Measurements from ENCODE around the gene INF2. TPM values are rescaled to one million over a fixed set of nuclear protein-coding genes. Genes with fewer than 3 reads are reported as not detected.
"Not testable (repeated sequence)": the region's sequence is repeated elsewhere in the genome, so short reads cannot be mapped to it uniquely, and the experiment has no call there.

The INF2 gene
- total RNA-seq, 1 donor from 2014 or later: 28.3 TPM

DNA sequence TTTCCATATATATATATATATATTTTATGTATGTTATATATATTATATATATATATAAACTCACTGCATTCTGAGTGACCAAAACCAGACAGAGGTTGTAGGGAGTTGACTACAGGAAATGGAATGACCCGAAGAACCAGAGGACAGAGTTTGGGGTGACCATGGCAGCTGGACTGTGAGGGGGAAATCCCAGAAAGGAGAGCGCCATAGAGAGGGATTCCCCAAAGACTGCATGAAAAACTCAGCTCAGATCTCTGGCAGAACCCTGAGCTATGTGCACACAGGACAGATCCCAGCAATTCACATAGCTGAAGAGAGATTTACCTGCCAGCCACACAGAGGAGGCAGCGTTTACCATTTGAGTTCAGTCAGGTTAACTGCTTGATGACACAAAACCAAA, 19.7 kb upstream of the INF2 start:
- intact Hi-C loops (cut with DNase I): no loop called here
- DNase-seq (no peak), ATAC-seq (ENCODE audit: poor library complexity) (no peak)

DNA sequence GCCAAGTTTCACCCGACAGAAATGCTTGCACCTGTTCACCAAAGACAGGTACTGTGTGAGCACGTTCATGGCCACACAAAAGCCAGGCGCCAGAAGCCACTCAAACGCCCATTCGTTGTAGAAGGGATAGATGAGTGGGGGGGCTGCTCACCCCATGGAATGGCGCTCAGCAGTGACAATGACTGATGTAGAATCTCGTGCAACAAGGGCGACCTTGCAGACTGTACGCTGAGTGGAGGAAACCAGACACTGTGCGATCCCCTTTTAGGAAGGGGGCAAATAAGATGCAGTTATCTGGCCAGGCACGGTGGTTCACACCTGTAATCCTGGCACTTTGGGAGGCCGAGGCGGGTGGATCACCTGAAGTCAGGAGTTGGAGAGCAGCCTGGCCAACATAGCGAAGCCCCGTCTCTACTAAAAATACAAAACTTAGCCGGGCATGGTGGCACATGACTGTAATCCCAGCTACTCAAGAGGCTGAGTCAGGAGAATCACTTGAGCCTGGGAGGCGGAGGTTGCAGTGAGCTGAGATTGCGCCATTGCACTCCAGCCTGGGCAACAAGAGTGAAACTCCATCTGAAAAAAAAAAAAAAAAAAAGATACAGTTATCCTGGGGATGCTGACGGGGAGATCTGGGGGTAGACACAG, 18.0 kb upstream of the INF2 start:
- peak; percentile 22 for DNase-seq
- ATAC-seq (ENCODE audit: poor library complexity); intact Hi-C loops (cut with DNase I): not testable (repeated sequence)

DNA sequence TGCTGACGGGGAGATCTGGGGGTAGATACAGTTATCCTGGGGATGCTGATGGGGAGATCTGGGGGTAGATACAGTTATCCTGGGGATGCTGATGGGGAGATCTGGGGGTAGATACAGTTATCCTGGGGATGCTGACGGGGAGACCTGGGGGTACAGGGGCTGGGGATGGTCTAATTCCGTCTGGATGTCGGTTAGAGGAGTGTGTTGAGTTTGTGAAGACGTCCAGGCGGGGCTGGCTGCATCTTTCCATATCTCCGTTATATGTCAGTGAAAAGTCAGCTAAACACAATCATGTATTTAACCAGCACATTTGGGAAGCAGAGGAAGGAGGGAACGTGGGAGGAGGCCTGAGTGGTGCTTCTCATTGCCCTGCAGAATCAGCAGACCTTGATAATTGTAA, 17.3 kb upstream of the INF2 start:
- DNase-seq: peak; percentile 36
- intact Hi-C loops (cut with DNase I); ATAC-seq (ENCODE audit: poor library complexity): not testable (repeated sequence)

DNA sequence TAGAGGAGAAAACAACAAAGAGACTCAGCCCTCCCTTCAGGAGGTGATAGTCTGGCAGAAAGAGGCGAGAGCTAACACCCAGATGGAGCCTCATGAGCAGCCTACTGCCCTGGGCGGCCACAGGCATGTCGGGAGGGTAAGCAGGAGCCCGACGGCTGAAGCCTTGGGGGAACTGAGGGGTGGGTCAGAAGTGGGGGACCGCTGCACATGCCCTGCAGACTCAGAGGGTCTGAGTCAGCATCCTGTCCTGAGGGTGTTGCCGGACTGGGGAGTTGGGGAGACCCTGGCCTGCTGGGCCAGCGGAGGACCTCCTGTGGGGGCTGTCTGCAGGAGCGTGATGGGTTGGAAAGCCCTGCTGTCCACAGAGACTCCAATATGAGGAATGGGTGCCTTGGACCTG, 15.9 kb upstream of the INF2 start:
- DNase-seq: peak; percentile 8
- ATAC-seq (ENCODE audit: poor library complexity): no peak
- intact Hi-C loops (cut with DNase I): no loop called here

DNA sequence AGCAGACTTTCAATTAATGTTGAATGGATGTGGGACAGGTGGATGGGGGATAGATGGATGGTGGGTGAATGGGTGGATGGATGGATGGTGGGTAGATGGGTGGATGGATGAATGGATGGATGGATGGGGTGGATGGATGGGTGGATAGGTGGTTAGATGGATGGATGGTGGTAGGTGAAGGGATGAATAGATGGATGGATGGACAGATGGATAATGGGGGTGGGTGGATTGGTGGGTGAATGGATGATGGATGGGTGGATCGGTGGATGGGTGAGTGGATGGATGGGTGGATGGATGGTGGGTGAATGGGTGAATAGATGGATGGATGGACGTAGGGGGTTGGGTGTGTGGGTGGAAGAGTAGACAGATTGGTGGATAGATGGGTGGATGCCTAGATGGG, 14.0 kb upstream of the INF2 start:
- ATAC-seq (ENCODE audit: poor library complexity) (no peak), DNase-seq (no peak)
- intact Hi-C loops (cut with DNase I): no loop called here

DNA sequence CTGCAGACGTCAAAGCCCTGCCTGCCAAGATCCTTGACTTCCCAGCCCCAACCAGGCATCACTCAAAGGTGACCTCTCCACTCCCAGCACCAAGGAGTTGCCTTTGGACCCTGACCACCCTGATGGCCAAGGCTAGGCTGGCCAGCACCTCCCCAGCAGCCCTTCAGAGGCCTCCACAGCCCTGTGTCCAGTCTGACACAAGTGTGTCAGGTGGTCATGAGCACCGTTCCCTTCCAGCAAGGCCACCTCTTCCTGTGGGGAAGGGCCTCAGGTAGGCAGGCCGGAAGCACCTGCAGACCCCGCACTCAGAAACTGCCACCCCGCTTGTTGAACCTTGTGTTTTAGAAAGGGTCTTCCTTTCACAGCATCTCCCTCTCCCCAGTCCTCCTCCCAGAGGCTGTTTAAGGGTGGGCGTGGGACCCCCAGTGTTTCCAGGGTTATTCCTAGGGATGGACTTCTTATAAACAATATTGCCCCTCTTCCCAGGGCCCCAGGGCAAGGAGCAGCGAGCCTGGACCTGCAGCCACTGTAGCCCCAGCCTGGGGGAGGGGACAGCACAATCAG, 13.2 kb upstream of the INF2 start:
- intact Hi-C loops (cut with DNase I): no loop called here
- ATAC-seq (ENCODE audit: poor library complexity) (no peak), DNase-seq (no peak)

DNA sequence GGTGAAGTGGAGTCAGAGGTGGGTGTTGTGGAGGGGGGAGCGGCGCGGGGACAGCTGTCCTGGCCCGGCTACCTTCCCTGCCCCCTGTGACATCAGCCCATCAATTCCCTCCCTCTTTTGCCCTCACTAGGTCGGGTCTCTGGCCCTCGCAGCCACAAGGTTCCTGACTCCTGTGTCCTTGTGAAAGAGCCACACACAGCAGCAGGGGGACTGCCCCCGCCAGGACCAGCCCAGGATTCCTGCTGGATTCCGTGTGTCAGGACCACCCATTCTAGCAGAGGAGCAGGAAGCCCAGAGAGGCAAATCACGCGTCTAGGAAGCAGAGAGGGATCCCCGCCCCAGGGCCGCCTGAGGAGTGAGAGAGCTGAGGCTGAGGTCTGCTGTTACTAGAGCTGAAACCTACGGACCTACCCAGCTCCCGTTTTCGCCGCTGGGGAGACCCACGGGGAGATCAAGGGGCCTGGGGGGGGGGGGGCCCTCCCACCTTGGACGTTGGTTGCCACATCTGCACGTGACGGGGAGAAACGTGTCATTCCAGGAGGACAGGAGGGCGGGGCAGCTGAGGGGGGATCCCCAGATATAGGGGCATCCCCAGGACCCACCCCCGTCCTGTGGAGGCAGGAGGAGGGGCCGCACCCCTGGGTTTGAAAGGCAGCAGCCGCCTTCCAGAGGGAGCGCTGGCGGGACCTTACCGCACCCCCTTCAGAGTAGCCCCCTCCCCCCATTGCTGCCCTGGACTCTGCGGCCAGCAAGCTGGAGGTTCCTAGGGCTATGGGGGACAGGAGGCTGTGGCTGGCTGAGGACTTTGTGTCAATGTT, 12.5 kb upstream of the INF2 start:
- no peak for DNase-seq
- ATAC-seq (ENCODE audit: poor library complexity): no peak
- intact Hi-C loops (cut with DNase I): no loop called here

DNA sequence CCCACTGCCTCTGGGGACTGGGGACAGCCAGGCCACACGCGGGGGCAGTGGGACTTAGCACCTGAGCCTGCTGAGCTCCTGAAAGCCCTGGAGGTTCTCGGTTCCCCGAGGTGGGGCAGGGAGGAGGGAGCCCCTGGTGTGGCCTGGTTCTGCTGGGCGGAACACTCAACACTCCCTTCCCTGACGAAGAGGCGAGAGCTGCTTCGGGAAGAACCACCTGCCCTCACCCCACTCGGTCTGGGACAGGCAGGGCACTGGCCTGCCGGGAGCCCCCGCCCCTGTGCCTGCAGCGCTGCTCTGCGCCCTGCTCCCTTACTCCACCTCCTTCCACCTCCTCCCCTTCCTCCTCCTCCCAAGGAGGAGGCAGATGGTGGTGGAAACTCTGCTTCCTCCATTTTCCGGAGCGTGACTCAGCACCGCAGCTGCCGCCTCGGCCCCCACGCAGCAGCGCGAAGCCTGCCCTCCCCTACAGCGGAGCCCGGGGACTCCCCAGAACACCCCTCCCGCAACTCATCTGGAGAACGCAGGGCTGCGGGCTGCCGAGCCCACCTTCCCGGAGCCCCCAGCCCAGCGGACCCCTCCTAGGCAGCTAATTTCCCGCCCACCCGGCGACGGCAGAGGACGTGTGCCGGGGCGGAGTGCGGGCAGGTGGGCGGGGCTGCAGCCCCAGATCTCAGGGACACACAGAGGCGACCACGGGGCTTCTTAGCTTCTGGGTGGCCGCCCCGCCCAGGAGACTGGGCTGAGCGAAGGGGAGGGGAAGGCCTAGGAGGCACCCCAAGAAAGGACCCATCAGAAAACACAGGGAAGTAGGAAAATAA, 11.7 kb upstream of the INF2 start:
- ATAC-seq (ENCODE audit: poor library complexity): peak; percentile 80
- peak; percentile 89 for DNase-seq

DNA sequence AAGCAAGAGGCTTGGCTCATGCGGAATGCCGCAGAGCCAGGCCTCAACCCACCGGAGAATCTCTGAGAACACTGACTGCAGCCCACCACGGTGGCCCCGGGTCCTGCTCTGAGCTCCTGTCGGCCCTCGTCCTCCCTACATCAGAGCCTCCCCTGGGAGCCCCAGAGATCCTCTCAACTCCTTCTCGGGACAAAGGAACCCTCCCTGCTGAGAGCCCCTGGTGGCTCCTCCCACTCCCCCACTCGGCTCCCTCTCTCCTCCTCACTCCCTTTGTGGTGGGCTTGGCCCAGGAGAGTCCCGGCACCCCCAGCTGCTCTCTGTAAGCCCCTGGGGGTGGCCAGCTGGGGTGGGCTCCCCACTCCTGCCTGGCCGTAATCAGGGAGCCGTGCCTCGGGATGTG, 11.1 kb upstream of the INF2 start:
- DNase-seq: peak; percentile 56
- intact Hi-C loops (cut with DNase I): no loop called here
- peak; percentile 12 for ATAC-seq (ENCODE audit: poor library complexity)

More for the DNA sequence above, 11.7 kb upstream of the INF2 start:
- intact Hi-C loops (cut with DNase I): no loop called here

DNA sequence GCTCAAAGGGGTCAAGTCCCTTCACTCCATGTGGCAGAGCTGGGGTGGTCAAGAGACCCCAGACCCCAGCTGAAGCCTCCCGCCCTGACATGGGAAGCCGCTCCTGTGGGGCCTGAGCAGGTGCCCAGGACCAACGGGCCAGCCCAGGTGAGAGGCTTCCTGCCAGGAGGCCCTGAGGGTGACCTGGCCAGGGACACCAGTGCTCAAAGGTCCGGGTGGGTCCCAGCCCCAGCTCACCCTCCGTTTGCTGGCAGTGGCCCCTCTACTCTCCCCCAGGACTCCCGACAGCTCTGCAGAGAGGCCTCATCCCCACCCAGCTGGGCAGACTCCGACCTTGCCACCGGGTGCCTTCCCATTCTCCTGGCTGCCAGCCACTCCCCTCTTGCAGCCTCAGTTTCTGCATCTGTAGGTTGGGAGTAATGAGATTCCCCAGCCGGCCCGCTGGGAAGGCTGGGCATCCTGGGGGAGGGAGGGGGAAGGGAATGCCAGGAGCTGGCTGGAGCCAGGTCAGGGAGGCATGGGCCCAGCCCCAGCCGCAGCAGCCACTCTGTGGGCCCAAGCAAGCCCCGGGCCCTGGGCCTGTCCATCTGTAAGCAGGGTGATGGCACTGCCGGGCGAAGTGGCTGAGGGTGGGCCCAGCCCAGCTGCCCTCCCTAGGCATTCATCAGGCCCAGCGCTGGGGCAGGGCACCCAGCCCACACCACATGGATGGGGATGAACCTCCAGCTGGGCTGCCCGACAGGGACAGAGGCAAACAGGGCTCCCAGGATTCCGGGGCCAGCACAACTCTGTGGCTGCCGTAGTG, 10.3 kb upstream of the INF2 start:
- ATAC-seq (ENCODE audit: poor library complexity) (no peak), DNase-seq (peak; percentile 40)
- intact Hi-C loops (cut with DNase I): no loop called here

DNA sequence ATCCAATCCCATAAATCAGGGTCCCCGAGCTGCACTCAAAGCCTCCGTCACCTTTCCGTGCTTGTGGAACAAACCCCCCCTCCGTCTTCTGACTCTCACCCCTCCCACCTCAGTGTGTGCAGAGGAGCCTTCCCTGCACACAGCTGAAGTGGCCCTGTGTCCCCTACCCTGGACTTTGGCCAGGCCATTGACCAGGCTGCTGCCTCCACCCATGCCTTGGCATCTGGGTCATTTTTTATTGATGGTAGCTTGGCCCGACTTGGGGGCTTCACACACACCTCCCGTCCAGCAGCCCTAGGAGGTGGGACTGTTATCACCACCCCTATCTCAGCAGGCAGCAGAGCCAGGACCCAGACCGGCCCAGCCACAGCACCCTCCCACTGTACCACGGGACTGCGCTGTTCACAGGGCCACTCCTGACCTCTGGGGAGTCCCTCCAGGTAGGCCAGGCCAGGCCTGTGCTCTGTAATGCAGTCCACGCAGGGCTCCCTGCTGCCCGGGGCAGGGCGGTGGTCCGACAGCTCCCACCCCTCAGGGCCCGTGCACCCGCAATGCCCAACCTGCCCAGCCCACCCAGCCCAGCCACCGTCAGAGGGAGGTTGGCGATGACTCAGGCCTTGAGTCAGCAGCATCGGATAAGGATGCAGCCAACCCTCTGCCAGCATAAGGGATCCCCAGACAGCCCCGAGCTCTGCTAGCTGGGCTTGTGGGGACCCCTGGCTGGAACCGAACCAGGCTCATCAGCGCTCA, 9.2 kb upstream of the INF2 start:
- peak; percentile 41 for DNase-seq
- intact Hi-C loops (cut with DNase I): no loop called here
- ATAC-seq (ENCODE audit: poor library complexity): no peak

DNA sequence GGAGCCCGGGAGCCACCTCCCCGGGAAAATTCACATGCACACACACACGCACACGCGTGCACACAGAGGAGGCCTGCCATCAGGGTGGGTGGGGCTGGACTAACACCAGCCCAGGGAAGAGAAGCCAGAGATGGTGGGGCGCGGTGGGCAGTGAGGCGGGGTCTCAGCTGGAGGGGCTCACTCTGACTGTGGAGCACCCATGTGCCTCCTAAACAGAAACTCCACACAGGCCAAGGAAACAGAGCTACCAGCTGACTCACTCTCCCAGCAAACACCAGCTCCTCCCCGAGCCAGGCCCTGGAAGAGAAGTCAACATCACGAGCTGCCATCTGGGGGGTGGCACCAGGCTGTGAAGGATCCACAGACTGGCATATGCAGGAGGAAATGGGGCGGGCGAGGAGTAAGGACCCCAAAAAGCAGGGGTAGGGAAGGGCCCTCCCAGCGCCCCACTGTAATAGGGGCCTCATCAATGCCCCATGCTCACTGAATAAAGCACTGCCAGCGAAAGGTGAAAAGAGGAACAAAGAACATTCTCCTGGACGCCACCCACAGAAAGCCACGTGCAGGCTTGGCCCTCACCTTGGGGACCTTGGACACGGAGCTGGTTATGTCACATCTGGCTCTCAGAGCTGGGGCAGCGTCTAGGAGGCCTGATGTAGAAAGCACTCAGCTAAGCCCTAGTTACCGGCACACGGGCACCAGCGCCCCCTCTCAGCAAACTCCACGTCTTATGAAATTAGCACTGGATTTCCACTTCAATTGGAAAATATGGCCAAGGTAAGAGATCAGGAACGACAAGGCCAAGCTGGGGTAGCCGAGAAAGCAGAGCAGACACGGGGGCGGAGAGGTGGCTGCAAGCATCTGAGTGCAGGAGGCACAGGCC, 8.4 kb upstream of the INF2 start:
- DNase-seq: peak; percentile 53
- intact Hi-C loops (cut with DNase I): no loop called here
- peak; percentile 30 for ATAC-seq (ENCODE audit: poor library complexity)

DNA sequence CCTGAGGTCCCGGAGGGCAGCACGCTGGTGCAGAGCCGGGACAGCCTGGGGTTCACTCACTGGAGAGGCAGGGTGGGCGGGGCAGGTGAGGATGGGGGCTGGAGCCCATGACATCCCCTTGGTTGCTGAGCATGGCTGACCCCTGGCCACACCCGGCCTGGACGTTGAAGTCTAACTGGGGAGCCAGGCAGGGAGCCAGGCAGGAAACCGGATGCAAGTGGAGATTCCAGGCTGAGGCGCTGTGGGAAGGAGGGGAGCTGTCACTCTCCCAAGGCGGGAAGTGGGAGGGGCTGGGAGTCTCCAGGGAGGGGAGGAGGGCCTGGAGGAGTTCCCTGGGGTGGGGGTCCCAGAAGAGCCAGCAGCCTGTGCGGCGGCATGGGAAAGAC, 7.7 kb upstream of the INF2 start:
- ATAC-seq (ENCODE audit: poor library complexity) (peak; percentile 60), DNase-seq (peak; percentile 94)
- intact Hi-C loops (cut with DNase I): no loop called here

DNA sequence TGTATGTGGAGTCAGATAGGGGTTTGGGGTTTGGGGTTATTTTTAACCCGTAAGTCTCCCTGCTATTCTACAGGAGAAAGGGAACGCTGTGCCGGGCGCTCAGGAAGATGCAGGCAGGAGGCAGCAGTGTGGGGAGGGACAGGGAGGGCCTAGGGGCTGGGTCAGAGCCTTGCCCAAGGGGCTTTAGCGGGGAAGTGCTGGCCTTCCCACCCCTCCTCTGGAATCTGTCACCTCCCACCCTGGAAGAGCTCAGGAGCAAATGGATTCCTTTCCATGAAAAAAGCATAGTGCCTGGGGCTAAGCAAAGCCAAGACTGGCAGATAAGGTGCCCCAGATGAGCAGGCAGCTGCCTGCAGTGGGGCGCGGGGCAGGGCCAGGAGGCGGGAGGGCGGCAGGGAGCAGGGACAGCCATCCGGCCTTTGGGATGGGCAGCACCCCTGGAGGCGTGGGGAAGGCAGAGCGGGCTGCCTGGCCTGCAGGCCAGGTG, 7.3 kb upstream of the INF2 start:
- ATAC-seq (ENCODE audit: poor library complexity): no peak
- intact Hi-C loops (cut with DNase I): no loop called here
- peak; percentile 38 for DNase-seq

DNA sequence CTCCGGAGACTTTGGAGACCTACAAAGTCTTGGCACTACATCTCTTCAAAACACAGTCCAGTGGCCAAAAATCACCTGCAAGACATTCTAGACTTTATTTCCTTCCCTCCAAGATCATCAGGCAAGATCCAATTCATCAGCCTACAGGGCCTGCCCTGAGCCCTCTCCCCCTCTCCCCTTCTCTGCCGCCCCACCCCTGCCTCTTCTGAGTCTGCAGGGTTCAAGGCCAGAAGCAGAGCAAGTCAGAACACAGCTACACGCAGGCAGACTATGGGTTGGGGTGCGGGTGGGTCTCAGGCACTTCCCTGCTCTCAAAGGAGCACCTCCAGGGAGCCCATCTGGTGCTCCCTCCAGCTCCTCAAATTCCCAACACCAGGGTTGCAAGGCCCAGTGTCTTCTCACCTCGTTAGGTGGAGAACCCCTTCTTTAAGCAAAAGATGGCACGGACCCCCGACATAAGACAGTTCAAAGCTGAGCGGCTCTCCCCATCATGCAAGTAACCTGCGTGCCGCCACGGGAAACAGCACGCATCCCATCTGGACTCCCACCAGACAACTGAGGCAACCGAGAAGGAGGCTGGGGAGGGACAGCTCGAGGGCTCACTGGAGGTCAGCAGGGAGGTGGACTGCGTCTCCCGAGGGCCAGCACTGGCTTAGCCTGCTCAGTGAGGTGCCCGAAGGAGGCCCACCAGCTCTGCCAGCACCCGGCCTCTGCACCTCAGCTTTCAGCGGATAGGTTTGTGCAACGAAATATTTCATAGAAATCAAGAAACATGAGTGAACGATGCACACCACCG, 5.6 kb upstream of the INF2 start:
- ATAC-seq (ENCODE audit: poor library complexity): no peak
- no peak for DNase-seq
- intact Hi-C loops (cut with DNase I): no loop called here

DNA sequence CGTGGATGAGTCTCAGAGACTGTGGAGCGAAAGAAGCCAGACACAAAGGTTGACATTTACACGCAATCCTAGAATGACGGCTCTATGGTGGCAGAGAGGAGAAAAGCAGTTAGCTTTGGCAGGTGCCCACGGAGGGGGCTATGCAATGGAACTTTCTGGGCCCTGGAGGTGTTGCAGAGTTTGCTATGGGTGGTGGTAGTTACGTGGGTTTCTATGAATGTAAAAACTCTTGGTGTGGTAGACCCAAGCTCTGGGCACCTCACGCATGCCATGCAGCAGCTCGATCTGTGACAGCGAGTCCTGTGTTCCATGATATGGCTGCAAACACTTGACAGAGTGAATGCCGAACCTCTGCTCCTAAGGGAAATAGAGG, 5.0 kb upstream of the INF2 start:
- intact Hi-C loops (cut with DNase I): no loop called here
- no peak for DNase-seq
- no peak for ATAC-seq (ENCODE audit: poor library complexity)
